Measurements from ENCODE around the gene CDC42EP4. TPM values are rescaled to one million over a fixed set of nuclear protein-coding genes. Genes with fewer than 3 reads are reported as not detected.
"Not testable (repeated sequence)": the region's sequence is repeated elsewhere in the genome, so short reads cannot be mapped to it uniquely, and the experiment has no call there.

Gene CDC42EP4
- total RNA-seq, 1 donor from 2014 or later = 73.7 TPM

GRCh38 chr17:73267648-73268537 is 43.9 kb downstream of the CDC42EP4 start:
- Histone ChIP-seq H3K9me3 (no peaks in the 10 kb centered on the region), H3K27ac (no peak overlapping the region)

GRCh38 chr17:73266796-73267195 is 45.0 kb downstream of the CDC42EP4 start:
- no peaks in the 10 kb centered on the region for H3K27me3 ChIP-seq
- no peak for TF ChIP-seq CTCF (IDR thresholded peaks at IDR 0.05)
- TF ChIP-seq POLR2AphosphoS5 (IDR thresholded peaks at IDR 0.05; ENCODE audit: insufficient read depth in 1 of 2, low read depth in 1 of 2) = no peak
- TF ChIP-seq POLR2A (IDR thresholded peaks at IDR 0.05) = no peak
- no peaks in the 10 kb centered on the region for H3K36me3 ChIP-seq

More at GRCh38 chr17:73267648-73268537, 43.9 kb downstream of the CDC42EP4 start:
- Histone ChIP-seq H3K36me3 (no peaks in the 10 kb centered on the region), H3K27me3 (no peaks in the 10 kb centered on the region), H3K4me1 (peaks cover 7% of the 10 kb centered on the region), H3K4me3 (no peak overlapping the region)
- no peak for DNase-seq (ENCODE audit: extremely low spot score in 2 of 2)
- intact Hi-C loops (cut with DNase I) = no loop called here
- TF ChIP-seq POLR2AphosphoS5 (IDR thresholded peaks at IDR 0.05; ENCODE audit: insufficient read depth in 1 of 2, low read depth in 1 of 2) (no peak), POLR2A (IDR thresholded peaks at IDR 0.05) (no peak), CTCF (IDR thresholded peaks at IDR 0.05) (no peak)

GRCh38 chr17:73265646-73266640 is 45.9 kb downstream of the CDC42EP4 start:
- H3K4me1 ChIP-seq = peaks cover 12% of the 10 kb centered on the region
- no peak for DNase-seq (ENCODE audit: extremely low spot score in 2 of 2)
- no peaks in the 10 kb centered on the region for H3K9me3 ChIP-seq
- H3K27ac ChIP-seq = no peak overlapping the region
- TF ChIP-seq CTCF (IDR thresholded peaks at IDR 0.05) (no peak), POLR2AphosphoS5 (IDR thresholded peaks at IDR 0.05; ENCODE audit: insufficient read depth in 1 of 2, low read depth in 1 of 2) (no peak), POLR2A (IDR thresholded peaks at IDR 0.05) (no peak)
- H3K27me3 ChIP-seq = no peaks in the 10 kb centered on the region
- intact Hi-C loops (cut with DNase I) = no loop called here
- no peak overlapping the region for H3K4me3 ChIP-seq
- H3K36me3 ChIP-seq = no peaks in the 10 kb centered on the region

More at GRCh38 chr17:73266796-73267195, 45.0 kb downstream of the CDC42EP4 start:
- Histone ChIP-seq H3K4me1 (peaks cover 12% of the 10 kb centered on the region), H3K4me3 (no peak overlapping the region), H3K9me3 (no peaks in the 10 kb centered on the region), H3K27ac (no peak overlapping the region)
- intact Hi-C loops (cut with DNase I) = no loop called here
- DNase-seq (ENCODE audit: extremely low spot score in 2 of 2) = no peak

- H3K9me3 ChIP-seq; H3K36me3 ChIP-seq; H3K4me3 ChIP-seq; DNase-seq (ENCODE audit: extremely low spot score in 2 of 2); intact Hi-C loops (cut with DNase I); H3K27ac ChIP-seq; H3K27me3 ChIP-seq: not testable (repeated sequence)
- peaks cover 12% of the 10 kb centered on the region for H3K4me1 ChIP-seq
Observed at GRCh38 chr17:73264448-73264847, 47.4 kb downstream of the CDC42EP4 start.

All from vagina (tissue), 2 donors.